ENCODE measurements around the gene SOCS3. TPM values are rescaled to one million over a fixed set of nuclear protein-coding genes. Genes with fewer than 3 reads are reported as not detected.

Gene SOCS3
- total RNA-seq, 1 experiment from 2014 or later = 11.3 TPM

- Mint-ChIP-seq H3K4me1 (ENCODE audit: low read depth, unreplicated experiment) (no peaks in the 10 kb centered on the region), H3K36me3 (ENCODE audit: insufficient read depth, unreplicated experiment) (no peaks in the 10 kb centered on the region), H3K27ac (ENCODE audit: unreplicated experiment) (no peak overlapping the region), H3K27me3 (ENCODE audit: insufficient read depth, unreplicated experiment) (no peaks in the 10 kb centered on the region), H3K4me3 (ENCODE audit: unreplicated experiment) (no peak overlapping the region), H3K9me3 (ENCODE audit: unreplicated experiment) (no peaks in the 10 kb centered on the region)
- no peaks in the 10 kb centered on the region for H3K27me3 ChIP-seq (replicated peaks; ENCODE audit: control insufficient read depth, insufficient read depth, low read length)
- no peaks in the 10 kb centered on the region for H3K4me1 ChIP-seq
- no peaks in the 10 kb centered on the region for H3K9me3 ChIP-seq
- CTCF ChIA-PET = interaction anchor here (0.8 kb wide), 1 partner anchor 69 kb away, joined by 3 read pairs; no protein-coding TSS in a partner anchor
- POLR2A ChIA-PET = no interaction called here
- intact Hi-C loops (cut with micrococcal nuclease; ENCODE audit: unreplicated experiment) = no loop called here
- H3K4me3 ChIP-seq (ENCODE audit: low read depth, low read length) = no peak overlapping the region
- TF ChIP-seq, protein P1, sequence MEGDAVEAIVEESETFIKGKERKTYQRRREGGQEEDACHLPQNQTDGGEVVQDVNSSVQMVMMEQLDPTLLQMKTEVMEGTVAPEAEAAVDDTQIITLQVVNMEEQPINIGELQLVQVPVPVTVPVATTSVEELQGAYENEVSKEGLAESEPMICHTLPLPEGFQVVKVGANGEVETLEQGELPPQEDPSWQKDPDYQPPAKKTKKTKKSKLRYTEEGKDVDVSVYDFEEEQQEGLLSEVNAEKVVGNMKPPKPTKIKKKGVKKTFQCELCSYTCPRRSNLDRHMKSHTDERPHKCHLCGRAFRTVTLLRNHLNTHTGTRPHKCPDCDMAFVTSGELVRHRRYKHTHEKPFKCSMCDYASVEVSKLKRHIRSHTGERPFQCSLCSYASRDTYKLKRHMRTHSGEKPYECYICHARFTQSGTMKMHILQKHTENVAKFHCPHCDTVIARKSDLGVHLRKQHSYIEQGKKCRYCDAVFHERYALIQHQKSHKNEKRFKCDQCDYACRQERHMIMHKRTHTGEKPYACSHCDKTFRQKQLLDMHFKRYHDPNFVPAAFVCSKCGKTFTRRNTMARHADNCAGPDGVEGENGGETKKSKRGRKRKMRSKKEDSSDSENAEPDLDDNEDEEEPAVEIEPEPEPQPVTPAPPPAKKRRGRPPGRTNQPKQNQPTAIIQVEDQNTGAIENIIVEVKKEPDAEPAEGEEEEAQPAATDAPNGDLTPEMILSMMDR (IDR thresholded peaks at IDR 0.05; ENCODE audit: insufficient read depth in 1 of 2, low read depth in 1 of 2, low read length in 1 of 2, severe bottlenecking in 1 of 2, unreplicated experiment in 1 of 2) = no peak
- H3K36me3 ChIP-seq (ENCODE audit: control insufficient read depth, insufficient read depth, low read length) = no peaks in the 10 kb centered on the region
- BruUV-seq (replicated peaks) = no TSS peak
- DNase-seq = no peak
Measured at GRCh38 chr17:78325076-78325687, 34.7 kb downstream of the SOCS3 start.

- Histone ChIP-seq H3K4me3 (ENCODE audit: low read depth, low read length) (no peak overlapping the region), H3K4me1 (peaks cover 2% of the 10 kb centered on the region; the same call in 1 of the 2 replicates), H3K9me3 (no peaks in the 10 kb centered on the region), H3K36me3 (ENCODE audit: control insufficient read depth, insufficient read depth, low read length) (no peaks in the 10 kb centered on the region), H3K27me3 (replicated peaks; ENCODE audit: control insufficient read depth, insufficient read depth, low read length) (no peaks in the 10 kb centered on the region)
- H3K27me3 Mint-ChIP-seq (ENCODE audit: insufficient read depth, unreplicated experiment) = no peaks in the 10 kb centered on the region
- intact Hi-C loops (cut with micrococcal nuclease; ENCODE audit: unreplicated experiment) = no loop called here
- no peak for DNase-seq
- no peaks in the 10 kb centered on the region for H3K9me3 Mint-ChIP-seq (ENCODE audit: unreplicated experiment)
- TF ChIP-seq, protein P1 (IDR thresholded peaks at IDR 0.05; ENCODE audit: insufficient read depth in 1 of 2, low read depth in 1 of 2, low read length in 1 of 2, severe bottlenecking in 1 of 2, unreplicated experiment in 1 of 2) = no peak
- H3K4me3 Mint-ChIP-seq (ENCODE audit: unreplicated experiment) = no peak overlapping the region
- no TSS peak for BruUV-seq (replicated peaks)
- H3K27ac Mint-ChIP-seq (ENCODE audit: unreplicated experiment) = no peak overlapping the region
- ChIA-PET POLR2A (no interaction called here), CTCF (interaction anchor here (0.6 kb wide), 1 partner anchor 16 kb away, joined by 4 read pairs; no protein-coding TSS in a partner anchor)
- no peaks in the 10 kb centered on the region for H3K4me1 Mint-ChIP-seq (ENCODE audit: low read depth, unreplicated experiment)
- no peaks in the 10 kb centered on the region for H3K36me3 Mint-ChIP-seq (ENCODE audit: insufficient read depth, unreplicated experiment)
Measured at GRCh38 chr17:78324391-78325075, 35.3 kb downstream of the SOCS3 start.

- Histone ChIP-seq H3K27me3 (replicated peaks; ENCODE audit: control insufficient read depth, insufficient read depth, low read length) (no peaks in the 10 kb centered on the region), H3K36me3 (ENCODE audit: control insufficient read depth, insufficient read depth, low read length) (no peaks in the 10 kb centered on the region), H3K4me3 (ENCODE audit: low read depth, low read length) (no peak overlapping the region), H3K4me1 (peaks cover 5% of the 10 kb centered on the region; the same call in 1 of the 2 replicates), H3K9me3 (no peaks in the 10 kb centered on the region)
- POLR2A ChIA-PET = no interaction called here
- H3K4me1 Mint-ChIP-seq (ENCODE audit: low read depth, unreplicated experiment) = no peaks in the 10 kb centered on the region
- TF ChIP-seq, protein P1 (IDR thresholded peaks at IDR 0.05; ENCODE audit: insufficient read depth in 1 of 2, low read depth in 1 of 2, low read length in 1 of 2, severe bottlenecking in 1 of 2, unreplicated experiment in 1 of 2) = no peak
- no peak overlapping the region for H3K27ac Mint-ChIP-seq (ENCODE audit: unreplicated experiment)
- CTCF ChIA-PET = interaction anchor here (0.6 kb wide), 1 partner anchor 16 kb away, joined by 4 read pairs; no protein-coding TSS in a partner anchor
- intact Hi-C loops (cut with micrococcal nuclease; ENCODE audit: unreplicated experiment) = no loop called here
- BruUV-seq (replicated peaks) = no TSS peak
- no peaks in the 10 kb centered on the region for H3K36me3 Mint-ChIP-seq (ENCODE audit: insufficient read depth, unreplicated experiment)
- H3K4me3 Mint-ChIP-seq (ENCODE audit: unreplicated experiment) = no peak overlapping the region
- no peaks in the 10 kb centered on the region for H3K27me3 Mint-ChIP-seq (ENCODE audit: insufficient read depth, unreplicated experiment)
- no peaks in the 10 kb centered on the region for H3K9me3 Mint-ChIP-seq (ENCODE audit: unreplicated experiment)
- DNase-seq = no peak
Measured at GRCh38 chr17:78323826-78324390, 36.0 kb downstream of the SOCS3 start.

Measured in Caco-2 (cell line).